GM12891 (cell line): ENCODE results near the gene ALK.

ENCODE experiments used
- DNase-seq: peaks from one replicate; pipeline ENCODE4 v3.0.0; 2011; ENCODE audit warnings: low spot score; ENCODE audit not compliant: insufficient read length
- FAIRE-seq: peaks from 2 replicates; lab custom pipeline; 2011; peaks lifted over from hg19 to GRCh38; lab: Jason Lieb, UNC
- PAX5 ChIP-seq: IDR thresholded peaks from 2 replicates; pipeline ENCODE4 v1.6.1; 2011; ENCODE audit warnings: low read length, moderate library complexity, mild to moderate bottlenecking; ENCODE audit not compliant: insufficient read depth, severe bottlenecking
- POLR2A ChIP-seq: IDR thresholded peaks from 2 replicates; pipeline ENCODE4 v1.6.1; 2011; ENCODE audit warnings: low read depth, low read length, control low read depth
- POLR2AphosphoS5 ChIP-seq: IDR thresholded peaks from 2 replicates; pipeline ENCODE4 v1.6.1; 2011; ENCODE audit warnings: low read depth, low read length, control low read depth
- POU2F2 ChIP-seq: IDR thresholded peaks from 2 replicates; pipeline ENCODE4 v1.6.1; 2011; ENCODE audit warnings: low read depth, mild to moderate bottlenecking, control low read depth, low read length, moderate library complexity
- SPI1 ChIP-seq: IDR thresholded peaks from 2 replicates; pipeline ENCODE4 v1.6.1; 2011; ENCODE audit warnings: low read depth, low read length, control low read depth
- TAF1 ChIP-seq: IDR thresholded peaks from 2 replicates; pipeline ENCODE4 v1.6.1; 2011; ENCODE audit warnings: low read depth, low read length, control low read depth

The ALK gene

DNA sequence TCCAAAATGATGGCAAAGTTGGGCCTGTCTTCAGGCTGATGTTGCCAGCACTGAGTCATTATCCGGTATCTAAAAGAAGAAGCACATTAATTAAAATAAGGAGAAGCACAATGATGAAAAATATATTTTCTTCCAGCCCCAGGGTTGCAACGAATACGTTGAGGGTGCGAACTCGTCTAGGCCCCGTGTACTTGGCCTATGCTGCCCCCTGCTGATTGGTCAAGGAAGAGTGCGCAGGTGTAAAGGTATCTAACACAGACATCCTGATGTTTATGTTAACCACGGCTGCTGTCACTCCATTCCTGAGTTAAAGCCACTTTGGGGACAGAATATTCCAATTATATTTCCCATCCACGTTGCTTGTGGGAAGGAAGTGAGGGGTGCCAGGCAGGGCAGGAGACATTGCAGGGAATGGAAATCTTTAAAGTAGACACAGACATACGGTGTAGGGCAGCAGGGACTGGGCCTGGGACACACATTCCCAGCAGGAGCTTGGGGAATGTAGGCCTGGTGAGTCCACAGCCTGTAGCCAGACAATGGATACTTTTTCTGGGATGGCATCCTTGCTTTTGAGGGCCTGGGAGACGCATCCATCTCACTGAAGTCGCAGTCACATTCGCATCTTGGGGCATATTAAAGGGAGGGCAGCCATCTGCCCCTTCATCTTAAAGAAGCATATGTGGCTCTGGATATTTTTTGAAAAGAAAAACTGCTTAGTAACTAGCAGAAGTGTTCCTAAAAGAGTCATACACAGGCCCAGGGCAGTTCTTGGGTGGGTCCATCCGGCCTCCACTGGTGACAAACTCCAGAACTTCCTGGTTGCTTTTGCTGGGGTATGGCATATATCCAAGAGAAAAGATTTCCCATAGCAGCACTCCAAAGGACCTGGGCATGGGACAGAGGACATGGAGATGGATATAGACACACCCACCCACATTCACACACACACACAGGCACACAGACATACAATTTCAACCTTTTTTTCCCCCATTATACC, 724.3 kb downstream of the ALK start:
- TF ChIP-seq SPI1 (no peak), PAX5 (no peak), POU2F2 (no peak), POLR2AphosphoS5 (no peak), TAF1 (no peak), POLR2A (no peak)
- DNase-seq (peak; percentile 60), FAIRE-seq (peak; percentile 97)

DNA sequence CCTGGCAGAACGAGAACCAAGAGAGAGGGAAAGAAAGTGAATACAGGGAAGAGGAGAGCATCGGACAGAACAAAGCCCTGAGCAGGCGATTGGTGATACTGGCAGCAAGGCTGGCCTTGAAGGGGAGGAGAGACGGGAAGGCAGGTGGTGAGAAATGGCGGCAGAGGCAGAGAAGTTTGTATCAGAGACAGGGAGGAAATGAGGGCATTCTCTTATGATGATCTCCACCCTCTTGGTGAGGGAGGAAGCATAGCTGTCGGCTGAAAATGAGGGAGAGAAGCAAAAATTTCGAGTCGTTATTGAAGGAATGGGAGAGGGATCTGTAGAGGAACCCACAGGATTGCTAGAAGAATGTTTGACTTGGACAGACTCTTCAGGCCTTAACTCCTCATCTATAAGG, 725.6 kb downstream of the ALK start:
- DNase-seq (no peak), FAIRE-seq (no peak)
- TF ChIP-seq POLR2A, result no peak
- no peak for TF ChIP-seq POLR2AphosphoS5
- TF ChIP-seq SPI1, result no peak
- no peak for TF ChIP-seq PAX5
- TF ChIP-seq TAF1, result no peak
- TF ChIP-seq POU2F2, result no peak

GRCh38 chr2:29193681-29194080, 727.7 kb downstream of the ALK start:
- FAIRE-seq (no peak), DNase-seq (no peak)
- no peak for TF ChIP-seq SPI1
- no peak for TF ChIP-seq POLR2AphosphoS5
- TF ChIP-seq TAF1, result no peak

- DNase-seq (no peak), FAIRE-seq (no peak)
- TF ChIP-seq TAF1, result no peak
- TF ChIP-seq POU2F2, result no peak
- TF ChIP-seq SPI1, result no peak
- TF ChIP-seq POLR2AphosphoS5, result no peak
- no peak for TF ChIP-seq PAX5
- TF ChIP-seq POLR2A, result no peak
These were observed 728.3 kb downstream of the ALK start for GRCh38 chr2:29193111-29193510.

- FAIRE-seq (no peak), DNase-seq (no peak)
- TF ChIP-seq POLR2AphosphoS5 (no peak), POU2F2 (no peak), PAX5 (no peak)
These were observed 728.9 kb downstream of the ALK start for GRCh38 chr2:29192526-29192925.

- TF ChIP-seq POLR2A (no peak), POLR2AphosphoS5 (no peak), POU2F2 (no peak), TAF1 (no peak), PAX5 (no peak), SPI1 (no peak)
- DNase-seq (no peak), FAIRE-seq (no peak)
These were observed 729.6 kb downstream of the ALK start for GRCh38 chr2:29191817-29192216.

DNA sequence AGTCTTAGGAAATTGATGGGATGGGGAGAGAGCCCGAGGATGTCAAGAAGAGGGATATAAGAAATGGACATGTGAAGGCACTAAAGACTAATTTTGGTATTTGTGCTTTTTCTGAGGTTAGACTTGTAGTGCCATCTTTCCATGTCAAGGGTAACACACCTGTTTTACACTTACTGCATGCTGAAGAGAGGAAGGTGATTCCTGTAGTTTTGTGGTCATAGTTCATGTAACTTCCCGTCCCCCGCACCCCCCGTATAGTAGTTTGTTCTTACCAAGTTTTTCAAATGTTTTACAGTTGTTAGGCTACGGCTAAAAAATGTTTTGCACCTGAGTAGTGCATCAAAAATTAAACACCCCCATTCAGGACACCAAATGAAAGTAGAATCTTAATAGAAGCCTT, 732.3 kb downstream of the ALK start:
- TF ChIP-seq PAX5 (no peak), TAF1 (no peak), SPI1 (no peak), POLR2AphosphoS5 (no peak), POLR2A (no peak), POU2F2 (no peak)
- DNase-seq, result no peak
- FAIRE-seq, result peak; percentile 89

DNA sequence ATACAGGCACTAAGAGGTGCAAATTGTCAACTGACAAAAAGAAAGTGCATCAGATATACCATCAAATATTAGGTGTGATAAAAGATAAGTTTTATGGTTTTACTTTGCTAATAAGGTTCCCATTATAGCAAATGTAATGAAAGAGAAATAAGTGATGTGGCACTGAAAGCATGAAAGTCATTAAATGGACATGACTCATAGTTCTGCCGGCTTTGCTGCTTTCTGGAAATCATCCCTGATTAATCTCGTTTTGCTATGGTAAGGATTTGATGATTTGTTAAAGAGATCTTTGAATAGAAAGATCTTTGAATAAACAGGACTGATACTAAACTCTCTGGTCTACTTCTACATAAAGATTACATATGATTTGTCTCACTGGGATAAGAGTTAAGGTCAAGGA, 733.5 kb downstream of the ALK start:
- DNase-seq (no peak), FAIRE-seq (peak; percentile 31)
- TF ChIP-seq PAX5 (no peak), POLR2AphosphoS5 (no peak), TAF1 (no peak), SPI1 (no peak), POU2F2 (no peak)

DNA sequence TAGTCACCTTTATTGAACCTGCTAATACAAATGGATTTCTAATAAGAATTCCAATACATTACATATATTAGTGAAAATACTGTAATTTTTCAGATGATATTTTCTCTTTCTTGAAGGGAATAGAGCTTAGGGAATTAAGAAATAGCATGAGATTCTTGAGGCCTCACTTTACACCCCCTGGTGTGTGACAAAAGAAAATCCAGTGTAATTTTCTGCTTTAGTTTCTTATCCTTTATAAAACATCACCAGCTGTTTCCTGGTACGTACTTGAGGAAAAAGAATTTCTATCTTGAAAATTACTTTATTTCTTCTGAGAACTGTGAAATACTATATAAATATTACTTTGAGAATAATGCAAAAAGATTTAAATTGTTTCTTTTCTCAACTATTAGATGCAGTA, 734.6 kb downstream of the ALK start:
- no peak for FAIRE-seq

GRCh38 chr2:29184531-29184930, 736.9 kb downstream of the ALK start:
- TF ChIP-seq SPI1 (no peak), TAF1 (no peak), POLR2A (no peak), POU2F2 (no peak), POLR2AphosphoS5 (no peak), PAX5 (no peak)
- DNase-seq (no peak), FAIRE-seq (peak; percentile 69)

More for the DNA sequence above, 734.6 kb downstream of the ALK start:
- no peak for DNase-seq
- TF ChIP-seq POLR2A (no peak), PAX5 (no peak), TAF1 (no peak), SPI1 (no peak), POU2F2 (no peak), POLR2AphosphoS5 (no peak)
